Measurements from ENCODE around the gene TRAF7.

DNA sequence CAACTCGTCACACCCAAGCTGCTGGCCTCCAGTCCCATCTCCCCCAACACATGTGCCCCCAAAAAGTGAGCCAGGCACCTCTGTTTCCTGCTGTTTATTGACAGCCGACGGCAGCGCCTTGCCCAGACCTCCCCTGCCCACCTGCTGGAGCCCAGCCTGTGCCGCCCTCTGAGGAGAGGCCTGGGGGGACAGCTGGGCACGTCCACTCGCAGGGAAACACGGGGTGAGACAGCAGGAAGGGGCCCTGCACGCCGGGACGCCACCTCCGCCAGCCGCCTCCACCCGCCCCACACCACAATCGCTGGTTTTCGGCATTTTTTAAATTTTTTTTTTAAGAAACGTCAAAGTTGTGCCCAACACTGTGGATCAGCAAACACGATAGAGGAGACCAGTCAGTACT lies 21.5 kb downstream of the TRAF7 start:
- TF ChIP-seq EZH2 (IDR thresholded peaks at IDR 0.05; ENCODE audit: borderline replicate concordance, insufficient read depth, low read depth, low read length, poor library complexity, severe bottlenecking) (no peak), CTCF (IDR thresholded peaks at IDR 0.05) (no peak)
